ENCODE results near the gene COBL. TPM values are rescaled to one million over a fixed set of nuclear protein-coding genes. Genes with fewer than 3 reads are reported as not detected.

Gene COBL
- total and polyA plus RNA-seq, 9 of the 15 experiments (the other 6 are each of a cell fraction or from before 2014, with no cell fraction given), result 0.01 to 2.4 (median 0.09) TPM; not detected in 3

- TF ChIP-seq FOXA3 (CRISPR knock-in tag; conservative IDR thresholded peaks at IDR 0.05 in 1 of 2, IDR thresholded peaks at IDR 0.05 in 1 of 2) (no peak), ZNF76 (CRISPR knock-in tag; IDR thresholded peaks at IDR 0.05; ENCODE audit: borderline replicate concordance) (no peak), USF2 (CRISPR knock-in tag; IDR thresholded peaks at IDR 0.05) (no peak), TBP (optimal IDR thresholded peaks at IDR 0.05; ENCODE audit: low read depth, low read length) (no peak), ELK1 (CRISPR knock-in tag; IDR thresholded peaks at IDR 0.05) (no peak), NCOA6 (IDR thresholded peaks at IDR 0.05) (no peak), ZC3H8 (IDR thresholded peaks at IDR 0.05) (no peak)
Observed at GRCh38 chr7:51313738-51314425, 2.7 kb downstream of the COBL start (continued).

GRCh38 chr7:51312951-51313737 is 3.5 kb downstream of the COBL start:
- Histone ChIP-seq H3K36me3 (ENCODE audit: control insufficient read depth, insufficient read depth, low read length) (no peaks in the 10 kb centered on the region), H3K27ac (ENCODE audit: extremely low read depth, low read depth, low read length) (no peak overlapping the region), H3K79me2 (ENCODE audit: control insufficient read depth, insufficient read depth, low read length) (no peaks in the 10 kb centered on the region), H3K9ac (ENCODE audit: insufficient read depth in 1 of 2, low read depth in 2 of 2, low read length in 2 of 2) (no peak overlapping the region), H2AFZ (ENCODE audit: low read depth, low read length) (no peak overlapping the region), H3K9me3 (replicated peaks; ENCODE audit: control insufficient read depth, insufficient read depth, low read depth, low read length) (no peaks in the 10 kb centered on the region), H3K4me2 (ENCODE audit: insufficient read depth, low read length) (no peak overlapping the region), H3K9me1 (ENCODE audit: control insufficient read depth, insufficient read depth, low read length) (no peaks in the 10 kb centered on the region), H3K4me1 (replicated peaks in 1 of 2; ENCODE audit: control insufficient read depth in 2 of 2, insufficient read depth in 2 of 2, low read length in 2 of 2) (peaks cover 0 to 20% of the 10 kb centered on the region in 2 experiments; a peak in 2 of 5 replicates), H3K4me3 (no peak overlapping the region), H4K20me1 (replicated peaks; ENCODE audit: control insufficient read depth, insufficient read depth, low read length) (peaks cover 5% of the 10 kb centered on the region; the same call in 1 of the 2 replicates), H3K27me3 (ENCODE audit: control insufficient read depth in 2 of 2, insufficient read depth in 2 of 2, low read length in 2 of 2) (peaks cover 10 to 44% of the 10 kb centered on the region in 2 experiments; a peak in 4 of 5 replicates)
- FAIRE-seq (no peak), DNase-seq (ENCODE audit: extremely low read depth in 1 of 4, low spot score in 3 of 4) (no peak), ATAC-seq (no peak)
- 40% methylated on average over 5 of the region's 5 CpGs for WGBS (ENCODE audit: insufficient coverage, low coverage, missing lambda C conversion rate)
- intact Hi-C loops (cut with micrococcal nuclease) (no loop called here), in situ Hi-C loops (cut with MboI) (no loop called here)
- no TSS peak for BruUV-seq (replicated peaks)
- CTCF ChIA-PET (ENCODE audit: low intra/inter-chr PET ratio), result no interaction called here
- POLR2A ChIA-PET, result no interaction called here
- TF ChIP-seq PTRF (tag; IDR thresholded peaks at IDR 0.05) (no peak), NCOA1 (IDR thresholded peaks at IDR 0.05; ENCODE audit: low read depth) (no peak), ZFP1 (CRISPR knock-in tag; IDR thresholded peaks at IDR 0.05) (no peak), JUNB (CRISPR knock-in tag; conservative IDR thresholded peaks at IDR 0.05) (no peak), ZNF583 (CRISPR knock-in tag; IDR thresholded peaks at IDR 0.05) (no peak), CEBPG (CRISPR knock-in tag; IDR thresholded peaks at IDR 0.05) (no peak), CEBPG (tag; conservative IDR thresholded peaks at IDR 0.05 in 1 of 2, IDR thresholded peaks at IDR 0.05 in 1 of 2) (no peak), NELFE (IDR thresholded peaks at IDR 0.05; ENCODE audit: insufficient read depth, insufficient read length) (no peak), ZNF324 (CRISPR knock-in tag; IDR thresholded peaks at IDR 0.05) (no peak), PHF8 (IDR thresholded peaks at IDR 0.05; ENCODE audit: borderline replicate concordance, low read length) (no peak), ZNF316 (IDR thresholded peaks at IDR 0.05) (no peak), TFE3 (CRISPR knock-in tag; IDR thresholded peaks at IDR 0.05) (no peak)
